ENCODE data around the gene ROR2. TPM values are rescaled to one million over a fixed set of nuclear protein-coding genes. Genes with fewer than 3 reads are reported as not detected.

ROR2 gene
- total and polyA plus RNA-seq, 2 experiments from 2014 or later, result 8.1 to 18.8 TPM

DNA sequence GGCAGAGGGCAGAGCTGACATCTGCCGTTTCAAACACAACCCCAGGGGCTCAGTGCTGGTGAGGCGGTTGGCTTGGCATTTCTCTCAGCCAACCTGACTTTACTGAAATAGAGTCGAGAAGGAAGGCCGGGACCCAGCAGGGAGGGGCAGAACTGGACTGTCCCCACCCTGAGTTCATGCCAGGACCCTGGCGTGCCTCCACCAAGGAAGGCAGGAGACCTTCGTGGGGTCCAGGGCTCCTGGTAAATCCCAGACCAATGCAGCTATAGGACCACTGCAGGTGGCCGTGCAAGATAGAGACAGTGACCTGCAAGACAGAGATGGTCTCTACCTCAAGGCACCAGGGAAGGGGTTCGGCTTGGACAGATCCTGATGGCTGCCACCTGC is 132.9 kb downstream of the ROR2 start:
- Histone ChIP-seq H3F3A (replicated peaks; ENCODE audit: low read depth) (no peaks in the 10 kb centered on the region), H4K20me1 (replicated peaks; ENCODE audit: insufficient read depth) (no peaks in the 10 kb centered on the region), H3K27me3 (ENCODE audit: insufficient read depth) (no peaks in the 10 kb centered on the region), H3K9me2 (ENCODE audit: insufficient read depth) (no peaks in the 10 kb centered on the region), H3K4me2 (peak overlapping the region; percentile 68; the same call in 1 of the 2 replicates), H3K79me2 (replicated peaks; ENCODE audit: insufficient read depth) (no peaks in the 10 kb centered on the region), H3K36me3 (ENCODE audit: insufficient read depth) (no peaks in the 10 kb centered on the region), H3K4me1 (ENCODE audit: insufficient read depth) (peaks cover 9% of the 10 kb centered on the region), H3K27ac (ENCODE audit: low read depth) (no peak overlapping the region), H3K4me3 (no peak overlapping the region), H2AFZ (no peak overlapping the region)
- ATAC-seq (no peak), DNase-seq (ENCODE audit: low spot score) (no peak)
- H3K27ac Mint-ChIP-seq, result no peak overlapping the region
- H3K9me3 Mint-ChIP-seq, result peaks cover 4% of the 10 kb centered on the region; the same call in 1 of the 3 replicates
- H3K4me1 Mint-ChIP-seq, result peaks cover 14% of the 10 kb centered on the region
- no peak overlapping the region; the same call in 2 of the 3 replicates for H3K4me3 Mint-ChIP-seq
- TF ChIP-seq ZNF331 (CRISPR knock-in tag; IDR thresholded peaks at IDR 0.05; ENCODE audit: low read depth) (no peak), EZH2 (IDR thresholded peaks at IDR 0.05; ENCODE audit: low read depth, unreplicated experiment) (no peak), JUNB (IDR thresholded peaks at IDR 0.05; ENCODE audit: unreplicated experiment) (no peak), ZNF462 (CRISPR knock-in tag; IDR thresholded peaks at IDR 0.05) (no peak), POLR2AphosphoS5 (IDR thresholded peaks at IDR 0.05; ENCODE audit: low read depth) (no peak)
- H3K27me3 Mint-ChIP-seq (ENCODE audit: insufficient read depth, low read depth, poor library complexity), result peaks cover 7% of the 10 kb centered on the region
- H3K36me3 Mint-ChIP-seq (ENCODE audit: low read depth), result 0 out of 3 replicates have a peak, but pooled peaks cover 7% of the 10 kb centered on the region

- Histone ChIP-seq H3F3A (replicated peaks; ENCODE audit: low read depth) (no peaks in the 10 kb centered on the region), H3K79me2 (replicated peaks; ENCODE audit: insufficient read depth) (no peaks in the 10 kb centered on the region), H3K4me3 (no peak overlapping the region), H3K36me3 (ENCODE audit: insufficient read depth) (no peaks in the 10 kb centered on the region), H4K20me1 (replicated peaks; ENCODE audit: insufficient read depth) (no peaks in the 10 kb centered on the region), H2AFZ (no peak overlapping the region), H3K27me3 (ENCODE audit: insufficient read depth) (no peaks in the 10 kb centered on the region), H3K27ac (ENCODE audit: low read depth) (no peak overlapping the region), H3K4me1 (ENCODE audit: insufficient read depth) (peaks cover 9% of the 10 kb centered on the region), H3K9me2 (ENCODE audit: insufficient read depth) (no peaks in the 10 kb centered on the region), H3K4me2 (no peak overlapping the region)
- Mint-ChIP-seq H3K27ac (no peak overlapping the region), H3K9me3 (no peaks in the 10 kb centered on the region), H3K4me1 (peaks cover 19% of the 10 kb centered on the region), H3K36me3 (ENCODE audit: low read depth) (no peaks in the 10 kb centered on the region), H3K27me3 (ENCODE audit: insufficient read depth, low read depth, poor library complexity) (peaks cover 7% of the 10 kb centered on the region), H3K4me3 (no peak overlapping the region)
- ATAC-seq (no peak), DNase-seq (ENCODE audit: low spot score) (no peak)
- TF ChIP-seq CTCF (conservative IDR thresholded peaks at IDR 0.05; ENCODE audit: low read depth in 2 of 2) (no peak), REST (IDR thresholded peaks at IDR 0.05; ENCODE audit: unreplicated experiment) (no peak), ZNF114 (CRISPR knock-in tag; IDR thresholded peaks at IDR 0.05) (no peak), ETS1 (IDR thresholded peaks at IDR 0.05) (no peak), POLR2AphosphoS5 (IDR thresholded peaks at IDR 0.05; ENCODE audit: low read depth) (no peak), NANOG (IDR thresholded peaks at IDR 0.05; ENCODE audit: borderline replicate concordance) (no peak)
Observed at GRCh38 chr9:91816356-91816755, 133.7 kb downstream of the ROR2 start.

Measured in GM23338 (cell line).